H1 (cell line): ENCODE measurements around the gene ACAP1. TPM values are rescaled to one million over a fixed set of nuclear protein-coding genes. Genes with fewer than 3 reads are reported as not detected.

Experiments used
- ASH2L ChIP-seq: fragments of 200-600, 300-600 bp; sonication (generic); IDR thresholded peaks from one replicate; pipeline ENCODE4 v1.7.1; 2017; ENCODE audit warnings: low read length
- CHD2 ChIP-seq: IDR thresholded peaks from 2 replicates; pipeline ENCODE4 v1.6.1; 2012; ENCODE audit warnings: low read length, improper control_type of control experiment
- CREB1 ChIP-seq: IDR thresholded peaks from 2 replicates; pipeline ENCODE4 v1.6.1; 2012; ENCODE audit warnings: inconsistent platforms
- CTBP2 ChIP-seq: IDR thresholded peaks from 2 replicates; pipeline ENCODE4 v1.7.0; 2011; ENCODE audit warnings: borderline replicate concordance, mild to moderate bottlenecking, moderate library complexity, mixed read lengths, low read length; ENCODE audit not compliant: insufficient read depth, insufficient read length
- RFX5 ChIP-seq: IDR thresholded peaks from 2 replicates; pipeline ENCODE4 v1.6.1; 2011; ENCODE audit warnings: low read depth, low read length, improper control_type of control experiment, borderline replicate concordance
- RXRA ChIP-seq: IDR thresholded peaks from 2 replicates; pipeline ENCODE4 v1.6.1; 2011; ENCODE audit warnings: low read depth, mild to moderate bottlenecking, low read length, moderate library complexity; ENCODE audit not compliant: insufficient read depth
- SIN3A ChIP-seq, 2 experiments: IDR thresholded peaks in 1 of 2; conservative IDR thresholded peaks in 1 of 2; 2 replicates each; pipeline ENCODE4 v1.6.1; 2011 to 2012; ENCODE audit warnings: low read length in 2 of 2, improper control_type of control experiment in 1 of 2, low read depth in 1 of 2, mild to moderate bottlenecking in 1 of 2
- SP1 ChIP-seq: IDR thresholded peaks from 2 replicates; pipeline ENCODE4 v1.6.1; 2011; ENCODE audit warnings: low read depth, low read length
- TAF1 ChIP-seq: IDR thresholded peaks from 2 replicates; pipeline ENCODE4 v1.6.1; 2011; ENCODE audit warnings: mild to moderate bottlenecking, low read depth, low read length
- polyA plus RNA-seq, 7 experiments: library from polyadenylated mRNA; depleted of rRNA in 3 of 7; stranded (reverse) in 5 of 7; unstranded in 2 of 7; fragments of >200 nt in 5 of 7; fragments of 200-250 nt in 2 of 7; gene quantifications; 1 replicate in 5 of 7; 2 replicates in 1 of 7; 4 replicates in 1 of 7; pipeline versions ENCODE4 v1.2.1 to v1.2.3, GENCODE V29; 2011 to 2013; ENCODE audit warnings: missing spikeins in 2 of 7, mixed read lengths in 2 of 7
- total RNA-seq: library from RNA; stranded (reverse); fragmentation: NEBNext Ultra II Directional; extraction: Animal tissue kit (Norgen Biotek cat#: 25700); gene quantifications from 2 replicates; pipeline ENCODE4 v1.2.1, GENCODE V29; 2021

The ACAP1 gene
- total and polyA plus RNA-seq, 2 of the 8 experiments (the other 6 are each of a cell fraction or from before 2014, with no cell fraction given), result 11.9 to 45.1 TPM

GRCh38 chr17:7328840-7329373 lies 7.4 kb upstream of the ACAP1 start, which contains the start of gene NEURL4 (continued):
- no peak for TF ChIP-seq SP1
- no peak for TF ChIP-seq CREB1
- TF ChIP-seq TAF1, result peak; percentile 39; the same call in 1 of the 2 replicates
- TF ChIP-seq RXRA, result no peak
- TF ChIP-seq SIN3A (conservative IDR thresholded peaks at IDR 0.05 in 1 of 2, IDR thresholded peaks at IDR 0.05 in 1 of 2; ENCODE audit: low read depth in 1 of 2, low read length in 2 of 2), result peak; percentile 31 to 54; a peak in 1 of 4 replicates
- TF ChIP-seq RFX5, result no peak
- TF ChIP-seq CTBP2, result no peak
- TF ChIP-seq CHD2, result no peak
- no peak for TF ChIP-seq ASH2L
